VCaP (cell line): ENCODE measurements around the gene ARHGAP8.

Experiments
- H3K27ac ChIP-seq: fragments of 450-650 bp; 2 replicates; pipeline ENCODE4 v1.5.1; 2017
- CTCF ChIP-seq: fragments of 450-650 bp; conservative IDR thresholded peaks from 2 replicates; pipeline ENCODE4 v1.5.1; 2017; ENCODE audit warnings: mild to moderate bottlenecking, moderate library complexity

Gene ARHGAP8

GRCh38 chr22:44827666-44828190 is 75.4 kb downstream of the ARHGAP8 start:
- no peak for TF ChIP-seq CTCF
- no peak overlapping the region for H3K27ac ChIP-seq

GRCh38 chr22:44828193-44828592 is 75.8 kb downstream of the ARHGAP8 start:
- TF ChIP-seq CTCF: peak; percentile 68
- no peak overlapping the region for H3K27ac ChIP-seq

GRCh38 chr22:44831885-44832284 is 79.5 kb downstream of the ARHGAP8 start:
- no peak for TF ChIP-seq CTCF
- no peak overlapping the region for H3K27ac ChIP-seq

GRCh38 chr22:44834065-44834464 is 81.7 kb downstream of the ARHGAP8 start:
- no peak for TF ChIP-seq CTCF

GRCh38 chr22:44837481-44837880 is 85.1 kb downstream of the ARHGAP8 start:
- no peak overlapping the region for H3K27ac ChIP-seq
- TF ChIP-seq CTCF: no peak

More at GRCh38 chr22:44834065-44834464, 81.7 kb downstream of the ARHGAP8 start:
- H3K27ac ChIP-seq: no peak overlapping the region

GRCh38 chr22:44838316-44839016 is 86.1 kb downstream of the ARHGAP8 start:
- no peak for TF ChIP-seq CTCF
- no peak overlapping the region for H3K27ac ChIP-seq

GRCh38 chr22:44839061-44839460 is 86.7 kb downstream of the ARHGAP8 start:
- TF ChIP-seq CTCF: no peak
- no peak overlapping the region for H3K27ac ChIP-seq
